K562 (cell line): Measurements from ENCODE around the gene ELMO1. TPM values are rescaled to one million over a fixed set of nuclear protein-coding genes. Genes with fewer than 3 reads are reported as not detected.
A peak's percentile ranks its signal among the peaks of the same experiment; 100 is the strongest.

Source experiments
- ATAC-seq: fragments of 200-7000 bp; cut with Tn5 transposase; 3 replicates; pipeline ENCODE4 v1.9.1; 2020; ENCODE audit warnings: moderate library complexity
- BruUV-seq: library from RNA; stranded (reverse); fragments of 400-500 nt; replicated peaks from 2 replicates; lab custom pipeline; 2021; lab: Mats Ljungman, UMichigan
- CTCF ChIA-PET: fragments of 300-600 bp; formaldehyde crosslinking; extraction: SDS; loops from one replicate; lab custom pipeline; 2021; ENCODE audit warnings: low intra/inter-chr PET ratio; lab: Yijun Ruan, JAX
- POLR2A ChIA-PET: fragments of 300-600, 350-650 bp; sonication (Branson Sonifier 250); formaldehyde crosslinking; extraction: SDS; loops from one replicate; lab custom pipeline; 2021; ENCODE audit warnings: antibody characterized with exemption, inconsistent platforms; lab: Yijun Ruan, JAX
- DNase-seq, 4 experiments: peaks; one replicate each; pipeline versions ENCODE4 v3.0.0 to v3.0.0-alpha.2; 2011 to 2018; ENCODE audit warnings: low spot score in 3 of 4, mixed read lengths in 3 of 4; ENCODE audit errors: extremely low read depth in 1 of 4
- FAIRE-seq: peaks from 2 replicates; lab custom pipeline; 2011; peaks lifted over from hg19 to GRCh38; lab: Jason Lieb, UNC
- H2AFZ ChIP-seq: 2 replicates; pipeline ENCODE4 v1.6.0; 2011; ENCODE audit warnings: low read depth, low read length, control low read depth, inconsistent platforms
- H3K27ac ChIP-seq: fragments of 200-600 bp; 3 replicates; pipeline ENCODE4 v1.8.0; 2011; ENCODE audit warnings: low read depth, mild to moderate bottlenecking, control low read depth, inconsistent platforms, low read length, moderate library complexity, mixed read lengths; ENCODE audit errors: extremely low read depth
- H3K27me3 ChIP-seq, 2 experiments: fragments of 300-600 bp in 1 of 2; 2 replicates in 1 of 2; 3 replicates in 1 of 2; pipeline versions ENCODE4 v1.6.0 to v1.8.0; 2011; ENCODE audit warnings: inconsistent platforms in 2 of 2, low read length in 2 of 2, mild to moderate bottlenecking in 1 of 2, mixed read lengths in 1 of 2, moderate library complexity in 1 of 2; ENCODE audit not compliant: control insufficient read depth in 2 of 2, insufficient read depth in 2 of 2
- H3K36me3 ChIP-seq: fragments of 300-600 bp; 3 replicates; pipeline ENCODE4 v1.8.0; 2011; ENCODE audit warnings: mild to moderate bottlenecking, low read length, inconsistent platforms; ENCODE audit not compliant: control insufficient read depth, insufficient read depth
- H3K4me1 ChIP-seq, 2 experiments: fragments of 200-600 bp in 1 of 2; replicated peaks in 1 of 2; 2 replicates in 1 of 2; 3 replicates in 1 of 2; pipeline versions ENCODE4 v1.5.1 to v1.8.0; 2011; ENCODE audit warnings: inconsistent platforms in 2 of 2, low read length in 2 of 2, mild to moderate bottlenecking in 1 of 2, mixed read lengths in 1 of 2, moderate library complexity in 1 of 2; ENCODE audit not compliant: control insufficient read depth in 2 of 2, insufficient read depth in 2 of 2
- H3K4me2 ChIP-seq: 2 replicates; pipeline ENCODE4 v1.6.1; 2011; ENCODE audit warnings: low read length, control low read depth, inconsistent platforms, mixed read lengths; ENCODE audit not compliant: insufficient read depth
- H3K4me3 ChIP-seq: fragments of 200-600 bp; sonication (generic), shearing (Covaris generic); 2 replicates; pipeline ENCODE4 v1.5.1; 2016; ENCODE audit warnings: control low read depth, inconsistent platforms
- H3K79me2 ChIP-seq: fragments of 200-600 bp; 3 replicates; pipeline ENCODE4 v1.8.0; 2011; ENCODE audit warnings: low read length, inconsistent platforms; ENCODE audit not compliant: control insufficient read depth, insufficient read depth
- H3K9ac ChIP-seq, 2 experiments: 2 replicates each; pipeline versions ENCODE4 v1.6.0 to v1.6.1; 2011; ENCODE audit warnings: low read depth in 2 of 2, low read length in 2 of 2, control low read depth in 1 of 2, inconsistent platforms in 1 of 2, mild to moderate bottlenecking in 1 of 2, mixed read lengths in 1 of 2; ENCODE audit not compliant: insufficient read depth in 1 of 2
- H3K9me1 ChIP-seq: one replicate; pipeline ENCODE4 v1.6.0; 2011; ENCODE audit warnings: inconsistent platforms, mild to moderate bottlenecking, low read length, moderate library complexity; ENCODE audit not compliant: control insufficient read depth, insufficient read depth
- H3K9me3 ChIP-seq: replicated peaks from 2 replicates; pipeline ENCODE4 v1.5.1; 2011; ENCODE audit warnings: low read depth, low read length, inconsistent platforms; ENCODE audit not compliant: control insufficient read depth, insufficient read depth
- H4K20me1 ChIP-seq: replicated peaks from 2 replicates; pipeline ENCODE4 v1.6.1; 2011; ENCODE audit warnings: low read length, inconsistent platforms, mixed read lengths; ENCODE audit not compliant: control insufficient read depth, insufficient read depth
- KLF6 ChIP-seq: fragments of 250-450 bp; sonication (Bioruptor Pico); IDR thresholded peaks from 2 replicates; pipeline ENCODE4 v1.4.0; 2020; ENCODE audit warnings: mild to moderate bottlenecking, moderate library complexity, borderline replicate concordance
- L3MBTL2 ChIP-seq: fragments of 450-650 bp; IDR thresholded peaks from 2 replicates; pipeline ENCODE4 v1.6.1; 2016; ENCODE audit warnings: mild to moderate bottlenecking, moderate library complexity
- MAFK ChIP-seq: IDR thresholded peaks from 2 replicates; pipeline ENCODE4 v1.6.1; 2011; ENCODE audit warnings: low read length, improper control_type of control experiment
- ZNF316 ChIP-seq: fragments of 450-650 bp; IDR thresholded peaks from 2 replicates; pipeline ENCODE4 v1.6.1; 2016
- ZNF354B ChIP-seq: fragments of 250-450 bp; sonication (Bioruptor Pico); IDR thresholded peaks from 2 replicates; pipeline ENCODE4 v1.4.0; 2020
- WGBS: fragments of 100-300 bp; shearing (Covaris generic); methylation state at CpG from one replicate; pipeline ENCODE4 v1.1.6; 2016; ENCODE audit warnings: low coverage, mixed read lengths; ENCODE audit not compliant: insufficient coverage; ENCODE audit errors: missing lambda C conversion rate; 5-methylcytosine and 5-hydroxymethylcytosine counted together
- in situ Hi-C: fragments of 300-500 bp; cut with MboI; formaldehyde crosslinking; loops from 4 replicates; pipeline ENCODE4 v1.15.0; 2018; ENCODE audit warnings: inconsistent platforms, mixed read lengths
- intact Hi-C: fragments of 100-400 bp; cut with micrococcal nuclease; formaldehyde crosslinking; loops from 2 replicates; pipeline ENCODE4 v1.14.2; 2022
- polyA plus RNA-seq, 8 experiments: library from polyadenylated mRNA; depleted of rRNA in 4 of 8; stranded (reverse) in 5 of 8; unstranded in 3 of 8; fragments of >200 nt; fragmentation: Nextera tagmentation in 2 of 8; fragmentation: Illumina TruSeq in 1 of 8; extraction: Ambion mirVana in 2 of 8; extraction: Trizol in 1 of 8; gene quantifications; 2 replicates each; pipeline versions ENCODE4 v1.2.1 to v1.2.3, GENCODE V29; 2011 to 2014; ENCODE audit warnings: inconsistent platforms in 1 of 8, missing spikeins in 1 of 8
- total RNA-seq, 7 experiments: library from RNA; depleted of rRNA in 6 of 7; stranded (reverse); fragments of >200 nt in 6 of 7; fragmentation: Illumina TruSeq in 2 of 7; extraction: Trizol in 2 of 7; gene quantifications; 2 replicates each; pipeline versions ENCODE4 v1.2.1 to v1.2.3, GENCODE V29; 2011 to 2021; ENCODE audit warnings: low replicate concordance in 1 of 7
- TF ChIP-seq, protein P1 (sequence below): fragments of 450-650 bp; conservative IDR thresholded peaks from 2 replicates; pipeline ENCODE4 v1.6.1; 2016; ENCODE audit warnings: missing genetic modification characterization, low read depth, mild to moderate bottlenecking, missing compliant biosample characterization, moderate library complexity

The ELMO1 gene
- total and polyA plus RNA-seq, 9 of the 15 experiments (the other 6 are each of a cell fraction or from before 2014, with no cell fraction given), result 0.36 to 7.2 (median 3.6) TPM

DNA sequence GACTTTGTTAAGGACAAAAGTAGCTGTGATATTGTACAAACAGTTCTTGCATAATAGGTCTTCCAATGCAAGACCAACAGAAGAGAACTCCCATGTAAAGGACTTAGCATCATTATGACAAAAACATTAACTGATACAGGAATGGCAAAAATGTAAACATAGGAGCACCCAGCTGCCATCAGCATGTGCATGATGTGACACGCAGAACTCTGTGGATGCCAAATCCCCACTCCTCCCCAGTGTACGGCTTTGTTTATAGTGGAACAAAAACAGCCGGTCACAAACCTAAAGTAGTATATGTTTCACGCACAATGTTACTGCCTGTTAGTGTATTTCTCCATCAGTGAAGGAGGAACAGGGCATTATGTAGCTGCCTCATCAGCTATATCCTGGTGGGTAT, 408.3 kb downstream of the ELMO1 start:
- Histone ChIP-seq H3K27me3 (peaks cover 0 to 4% of the 10 kb centered on the region in 2 experiments; a peak in 1 of 5 replicates), H3K36me3 (no peaks in the 10 kb centered on the region), H3K27ac (no peak overlapping the region), H3K9me3 (no peaks in the 10 kb centered on the region), H3K4me3 (no peak overlapping the region), H4K20me1 (no peaks in the 10 kb centered on the region), H3K9me1 (no peaks in the 10 kb centered on the region), H3K79me2 (no peaks in the 10 kb centered on the region), H3K9ac (no peak overlapping the region), H3K4me2 (no peak overlapping the region), H2AFZ (no peak overlapping the region), H3K4me1 (no peaks in the 10 kb centered on the region)
- no peak for DNase-seq
- CTCF ChIA-PET, result no interaction called here
- WGBS, result 14% methylated on average over 4 of the region's 4 CpGs
- no peak for ATAC-seq
- in situ Hi-C loops (no loop called here), intact Hi-C loops (no loop called here)
- no peak for FAIRE-seq
- no TSS peak for BruUV-seq
- POLR2A ChIA-PET, result no interaction called here
- TF ChIP-seq L3MBTL2 (no peak), ZNF316 (no peak), ZNF354B (CRISPR knock-in tag) (no peak), MAFK (no peak)
- TF ChIP-seq, protein P1, sequence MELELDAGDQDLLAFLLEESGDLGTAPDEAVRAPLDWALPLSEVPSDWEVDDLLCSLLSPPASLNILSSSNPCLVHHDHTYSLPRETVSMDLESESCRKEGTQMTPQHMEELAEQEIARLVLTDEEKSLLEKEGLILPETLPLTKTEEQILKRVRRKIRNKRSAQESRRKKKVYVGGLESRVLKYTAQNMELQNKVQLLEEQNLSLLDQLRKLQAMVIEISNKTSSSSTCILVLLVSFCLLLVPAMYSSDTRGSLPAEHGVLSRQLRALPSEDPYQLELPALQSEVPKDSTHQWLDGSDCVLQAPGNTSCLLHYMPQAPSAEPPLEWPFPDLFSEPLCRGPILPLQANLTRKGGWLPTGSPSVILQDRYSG (tag), result no peak

DNA sequence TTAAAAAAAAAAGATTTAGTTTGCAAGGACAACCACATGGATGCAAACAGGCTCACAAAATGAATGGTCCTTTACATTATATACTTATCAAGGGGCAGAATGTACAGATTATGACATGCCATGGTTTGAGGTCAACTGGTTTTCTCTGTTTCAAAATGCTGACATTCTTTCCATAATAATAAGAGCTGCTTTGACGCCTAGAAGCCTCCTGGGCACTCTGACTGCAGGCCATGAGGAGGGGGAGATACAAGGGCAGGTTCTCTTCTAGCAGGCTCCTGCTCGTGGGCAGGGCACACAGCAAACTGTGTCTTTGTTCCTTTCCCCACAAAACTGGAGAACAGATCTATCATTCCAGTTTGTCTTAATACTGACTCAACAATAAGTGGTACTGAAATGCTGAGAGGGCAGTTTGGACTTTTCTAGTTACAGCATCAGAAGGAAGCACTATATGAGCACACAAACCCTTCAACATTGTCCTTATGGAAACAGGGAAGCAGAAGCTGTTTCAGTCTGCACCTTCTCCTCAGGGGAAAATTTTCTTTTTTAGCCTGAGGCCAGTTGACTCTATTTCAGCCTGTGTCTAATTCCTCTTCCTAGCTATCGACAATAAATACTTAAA, 409.4 kb downstream of the ELMO1 start:
- no peak overlapping the region for H3K4me2 ChIP-seq
- ATAC-seq (no peak), FAIRE-seq (no peak), DNase-seq (no peak)
- no peak overlapping the region for H3K9ac ChIP-seq
- no peaks in the 10 kb centered on the region for H3K36me3 ChIP-seq
- POLR2A ChIA-PET, result no interaction called here
- H2AFZ ChIP-seq, result no peak overlapping the region
- BruUV-seq, result no TSS peak
- H3K4me1 ChIP-seq, result no peaks in the 10 kb centered on the region
- no peaks in the 10 kb centered on the region for H3K9me1 ChIP-seq
- no peaks in the 10 kb centered on the region for H3K79me2 ChIP-seq
- in situ Hi-C loops, result no loop called here
- H3K27me3 ChIP-seq, result peaks cover 0 to 4% of the 10 kb centered on the region in 2 experiments; a peak in 1 of 5 replicates
- H4K20me1 ChIP-seq, result no peaks in the 10 kb centered on the region
- CTCF ChIA-PET, result no interaction called here
- H3K9me3 ChIP-seq, result no peaks in the 10 kb centered on the region
- TF ChIP-seq KLF6 (CRISPR knock-in tag) (no peak), ZNF316 (peak; percentile 25; the same call in 1 of the 2 replicates)
- intact Hi-C loops, result no loop called here
- H3K4me3 ChIP-seq, result no peak overlapping the region
- 2% methylated on average over 3 of the region's 3 CpGs for WGBS
- H3K27ac ChIP-seq, result no peak overlapping the region
